GM12892 (cell line): Measurements from ENCODE around the gene PROZ.

Experiments
- DNase-seq: peaks from one replicate; pipeline ENCODE4 v3.0.0; 2011; ENCODE audit not compliant: insufficient read length
- FAIRE-seq: peaks from 2 replicates; lab custom pipeline; 2011; peaks lifted over from hg19 to GRCh38; lab: Jason Lieb, UNC
- POLR2A ChIP-seq: IDR thresholded peaks from 2 replicates; pipeline ENCODE4 v1.6.1; 2011; ENCODE audit warnings: low read depth, low read length, control low read depth
- POLR2AphosphoS5 ChIP-seq: IDR thresholded peaks from 2 replicates; pipeline ENCODE4 v1.6.1; 2011; ENCODE audit warnings: low read depth, low read length, control low read depth
- TAF1 ChIP-seq: IDR thresholded peaks from 2 replicates; pipeline ENCODE4 v1.6.1; 2011; ENCODE audit warnings: low read depth, mild to moderate bottlenecking, control low read depth, low read length, borderline replicate concordance

The PROZ gene

GRCh38 chr13:113167155-113167554 lies 8.7 kb downstream of the PROZ start:
- FAIRE-seq (no peak), DNase-seq (no peak)
- no peak for TF ChIP-seq POLR2A
- no peak for TF ChIP-seq POLR2AphosphoS5
- TF ChIP-seq TAF1, result no peak

DNA sequence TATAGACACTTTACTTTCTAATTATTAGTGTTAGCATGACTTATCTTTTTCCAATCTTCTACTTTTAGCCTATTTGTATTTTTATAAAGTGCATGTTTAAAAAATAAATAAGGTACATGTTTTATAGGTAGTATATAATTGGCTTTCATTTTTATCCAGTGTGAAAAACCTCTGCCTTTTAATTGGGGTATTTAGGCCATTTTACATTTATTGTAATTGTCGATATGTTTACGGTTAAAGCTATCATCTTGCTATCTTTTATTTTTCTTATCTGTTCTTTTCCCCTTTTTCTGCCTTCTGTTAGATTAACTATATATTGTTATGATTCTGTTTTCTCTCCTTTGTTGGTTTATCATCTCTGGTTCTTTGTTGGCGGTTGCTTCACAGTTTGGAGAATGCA lies 9.1 kb downstream of the PROZ start:
- TF ChIP-seq POLR2A (no peak), TAF1 (no peak), POLR2AphosphoS5 (no peak)
- DNase-seq (no peak), FAIRE-seq (no peak)

GRCh38 chr13:113168211-113168610 lies 9.8 kb downstream of the PROZ start:
- DNase-seq, result no peak
- FAIRE-seq, result no peak
- TF ChIP-seq POLR2A, result no peak
- no peak for TF ChIP-seq TAF1
- TF ChIP-seq POLR2AphosphoS5, result no peak

GRCh38 chr13:113169277-113170272 lies 11.1 kb downstream of the PROZ start:
- no peak for FAIRE-seq
- TF ChIP-seq TAF1 (no peak), POLR2AphosphoS5 (no peak), POLR2A (no peak)
- no peak for DNase-seq

- no peak for TF ChIP-seq POLR2A
- TF ChIP-seq POLR2AphosphoS5, result no peak
- no peak for TF ChIP-seq TAF1
- DNase-seq, result no peak
- FAIRE-seq, result no peak
Observed at GRCh38 chr13:113170511-113170910, 12.1 kb downstream of the PROZ start.

- FAIRE-seq (no peak), DNase-seq (no peak)
- TF ChIP-seq TAF1 (no peak), POLR2A (no peak), POLR2AphosphoS5 (no peak)
Observed at GRCh38 chr13:113171250-113172125, 13.0 kb downstream of the PROZ start.

- FAIRE-seq (no peak), DNase-seq (no peak)
- TF ChIP-seq POLR2A (no peak), TAF1 (no peak), POLR2AphosphoS5 (no peak)
Observed at GRCh38 chr13:113172419-113172926, 14.0 kb downstream of the PROZ start.

- FAIRE-seq, result no peak
- no peak for DNase-seq
- no peak for TF ChIP-seq POLR2A
- TF ChIP-seq TAF1, result no peak
- no peak for TF ChIP-seq POLR2AphosphoS5
Observed at GRCh38 chr13:113176280-113176679, 17.8 kb downstream of the PROZ start.

DNA sequence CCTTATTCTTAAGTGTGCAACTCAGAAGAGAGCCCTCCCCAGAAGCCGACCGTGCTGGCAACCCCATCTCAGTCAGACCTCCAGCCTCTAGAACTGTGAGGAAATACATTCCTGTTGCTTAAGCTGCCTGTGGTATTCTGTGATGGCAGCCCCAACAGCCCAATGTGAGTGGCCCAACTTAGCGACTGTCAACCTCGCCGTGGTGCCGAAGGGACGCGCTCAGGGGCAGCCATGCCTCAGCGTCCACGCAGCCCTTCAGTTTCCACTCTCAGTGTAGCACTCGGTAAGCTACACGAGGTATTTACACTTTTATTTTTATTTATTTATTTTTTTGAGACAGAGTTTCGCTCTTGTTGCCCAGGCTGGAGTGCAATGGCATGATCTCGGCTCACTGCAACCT lies 18.4 kb downstream of the PROZ start:
- TF ChIP-seq POLR2AphosphoS5, result no peak
- TF ChIP-seq TAF1, result no peak
- no peak for TF ChIP-seq POLR2A
- FAIRE-seq, result no peak
- DNase-seq, result no peak

GRCh38 chr13:113178070-113178895 lies 19.8 kb downstream of the PROZ start:
- FAIRE-seq (no peak), DNase-seq (no peak)
- TF ChIP-seq POLR2AphosphoS5 (no peak), TAF1 (no peak), POLR2A (no peak)

GRCh38 chr13:113178896-113179167 lies 20.4 kb downstream of the PROZ start:
- DNase-seq, result no peak
- no peak for FAIRE-seq
- TF ChIP-seq POLR2AphosphoS5 (no peak), TAF1 (no peak), POLR2A (no peak)
